ENCODE data around the gene POMT2.

The POMT2 gene

GRCh38 chr14:77228056-77228455 is 92.6 kb downstream of the POMT2 start:
- Histone ChIP-seq H3K4me3 (ENCODE audit: low read depth in 1 of 2, low read length in 1 of 2) (no peak overlapping the region), H3K4me1 (ENCODE audit: control insufficient read depth in 1 of 2, insufficient read depth in 1 of 2, low read depth in 1 of 2, low read length in 1 of 2) (no peaks in the 10 kb centered on the region), H3K27ac (no peak overlapping the region), H3K36me3 (no peaks in the 10 kb centered on the region), H3K27me3 (no peaks in the 10 kb centered on the region), H3K9me3 (no peaks in the 10 kb centered on the region)
- no peak for TF ChIP-seq CTCF (IDR thresholded peaks at IDR 0.05)

- no peak for TF ChIP-seq CTCF (IDR thresholded peaks at IDR 0.05)
- Histone ChIP-seq H3K4me3 (ENCODE audit: low read depth in 1 of 2, low read length in 1 of 2) (no peak overlapping the region), H3K4me1 (ENCODE audit: control insufficient read depth in 1 of 2, insufficient read depth in 1 of 2, low read depth in 1 of 2, low read length in 1 of 2) (no peaks in the 10 kb centered on the region), H3K9me3 (no peaks in the 10 kb centered on the region), H3K36me3 (no peaks in the 10 kb centered on the region), H3K27ac (no peak overlapping the region), H3K27me3 (no peaks in the 10 kb centered on the region)
Observed at GRCh38 chr14:77225892-77226557, 94.7 kb downstream of the POMT2 start.

- Histone ChIP-seq H3K36me3 (no peaks in the 10 kb centered on the region), H3K27me3 (no peaks in the 10 kb centered on the region), H3K9me3 (no peaks in the 10 kb centered on the region), H3K27ac (no peak overlapping the region), H3K4me1 (ENCODE audit: control insufficient read depth in 1 of 2, insufficient read depth in 1 of 2, low read depth in 1 of 2, low read length in 1 of 2) (no peaks in the 10 kb centered on the region), H3K4me3 (ENCODE audit: low read depth in 1 of 2, low read length in 1 of 2) (no peak overlapping the region)
- TF ChIP-seq CTCF (IDR thresholded peaks at IDR 0.05): no peak
Observed at GRCh38 chr14:77225254-77225653, 95.4 kb downstream of the POMT2 start.
